ENCODE measurements around the gene GALNTL6. TPM values are rescaled to one million over a fixed set of nuclear protein-coding genes. Genes with fewer than 3 reads are reported as not detected.
"Not testable (repeated sequence)": the region's sequence is repeated elsewhere in the genome, so short reads cannot be mapped to it uniquely, and the experiment has no call there.

The GALNTL6 gene
- total and polyA plus RNA-seq, 9 of the 15 experiments (the other 6 are each of a cell fraction or from before 2014, with no cell fraction given) = 0.18 to 0.50 (median 0.29) TPM

GRCh38 chr4:172881645-172882044 is 1068.4 kb downstream of the GALNTL6 start (continued):
- no peak for TF ChIP-seq AFF1 (IDR thresholded peaks at IDR 0.05; ENCODE audit: low read depth in 1 of 2, partially characterized antibody in 2 of 2)
- no peak for TF ChIP-seq MAX (CRISPR knock-in tag; IDR thresholded peaks at IDR 0.05)
- no peak for TF ChIP-seq ZNF3 (CRISPR knock-in tag; IDR thresholded peaks at IDR 0.05)
- TF ChIP-seq ZNF639 (CRISPR knock-in tag; conservative IDR thresholded peaks at IDR 0.05 in 1 of 2, IDR thresholded peaks at IDR 0.05 in 1 of 2) = no peak

- H3K27ac ChIP-seq (ENCODE audit: extremely low read depth, low read depth, low read length); H3K4me1 ChIP-seq (replicated peaks in 1 of 2; ENCODE audit: control insufficient read depth in 2 of 2, insufficient read depth in 2 of 2, low read length in 2 of 2); H3K4me2 ChIP-seq (ENCODE audit: insufficient read depth, low read length); H2AFZ ChIP-seq (ENCODE audit: low read depth, low read length); FAIRE-seq; CTCF ChIA-PET (ENCODE audit: low intra/inter-chr PET ratio); ATAC-seq; H3K36me3 ChIP-seq (ENCODE audit: control insufficient read depth, insufficient read depth, low read length); H3K9me1 ChIP-seq (ENCODE audit: control insufficient read depth, insufficient read depth, low read length); H4K20me1 ChIP-seq (replicated peaks; ENCODE audit: control insufficient read depth, insufficient read depth, low read length); DNase-seq (ENCODE audit: extremely low read depth in 1 of 4, low spot score in 3 of 4); in situ Hi-C loops (cut with MboI); H3K79me2 ChIP-seq (ENCODE audit: control insufficient read depth, insufficient read depth, low read length); BruUV-seq (replicated peaks); H3K27me3 ChIP-seq (ENCODE audit: control insufficient read depth in 2 of 2, insufficient read depth in 2 of 2, low read length in 2 of 2); H3K4me3 ChIP-seq; H3K9me3 ChIP-seq (replicated peaks; ENCODE audit: control insufficient read depth, insufficient read depth, low read depth, low read length); H3K9ac ChIP-seq (ENCODE audit: insufficient read depth in 1 of 2, low read depth in 2 of 2, low read length in 2 of 2); POLR2A ChIA-PET: not testable (repeated sequence)
- 2% methylated on average over 3 of the region's 3 CpGs for WGBS (ENCODE audit: insufficient coverage, low coverage, missing lambda C conversion rate)
- intact Hi-C loops (cut with micrococcal nuclease) = loop anchor here (10.0 kb wide), 1 partner anchor 417 kb away; no protein-coding TSS in a partner anchor
These were observed 1074.2 kb downstream of the GALNTL6 start for GRCh38 chr4:172887358-172887757.

All from K562 (cell line).